NCI-H1092 (cell line): ENCODE measurements around the gene NEMP2.
A peak's percentile ranks its signal among the peaks of the same experiment; 100 is the strongest.

Experiments used
- DNase-seq: peaks from one replicate; lab custom pipeline; 2025; lab: John Stamatoyannopoulos, UW

Gene NEMP2, protein sequence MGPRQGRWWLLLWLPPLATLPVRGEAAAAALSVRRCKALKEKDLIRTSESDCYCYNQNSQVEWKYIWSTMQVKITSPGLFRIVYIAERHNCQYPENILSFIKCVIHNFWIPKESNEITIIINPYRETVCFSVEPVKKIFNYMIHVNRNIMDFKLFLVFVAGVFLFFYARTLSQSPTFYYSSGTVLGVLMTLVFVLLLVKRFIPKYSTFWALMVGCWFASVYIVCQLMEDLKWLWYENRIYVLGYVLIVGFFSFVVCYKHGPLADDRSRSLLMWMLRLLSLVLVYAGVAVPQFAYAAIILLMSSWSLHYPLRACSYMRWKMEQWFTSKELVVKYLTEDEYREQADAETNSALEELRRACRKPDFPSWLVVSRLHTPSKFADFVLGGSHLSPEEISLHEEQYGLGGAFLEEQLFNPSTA

GRCh38 chr2:190534310-190535120, at the start of gene NEMP2:
TSS of gene NEMP2 (minus strand) at chr2:190534722. CDS start at chr2:190534655, 67 bp downstream.
- DNase-seq: peak; percentile 52

DNA sequence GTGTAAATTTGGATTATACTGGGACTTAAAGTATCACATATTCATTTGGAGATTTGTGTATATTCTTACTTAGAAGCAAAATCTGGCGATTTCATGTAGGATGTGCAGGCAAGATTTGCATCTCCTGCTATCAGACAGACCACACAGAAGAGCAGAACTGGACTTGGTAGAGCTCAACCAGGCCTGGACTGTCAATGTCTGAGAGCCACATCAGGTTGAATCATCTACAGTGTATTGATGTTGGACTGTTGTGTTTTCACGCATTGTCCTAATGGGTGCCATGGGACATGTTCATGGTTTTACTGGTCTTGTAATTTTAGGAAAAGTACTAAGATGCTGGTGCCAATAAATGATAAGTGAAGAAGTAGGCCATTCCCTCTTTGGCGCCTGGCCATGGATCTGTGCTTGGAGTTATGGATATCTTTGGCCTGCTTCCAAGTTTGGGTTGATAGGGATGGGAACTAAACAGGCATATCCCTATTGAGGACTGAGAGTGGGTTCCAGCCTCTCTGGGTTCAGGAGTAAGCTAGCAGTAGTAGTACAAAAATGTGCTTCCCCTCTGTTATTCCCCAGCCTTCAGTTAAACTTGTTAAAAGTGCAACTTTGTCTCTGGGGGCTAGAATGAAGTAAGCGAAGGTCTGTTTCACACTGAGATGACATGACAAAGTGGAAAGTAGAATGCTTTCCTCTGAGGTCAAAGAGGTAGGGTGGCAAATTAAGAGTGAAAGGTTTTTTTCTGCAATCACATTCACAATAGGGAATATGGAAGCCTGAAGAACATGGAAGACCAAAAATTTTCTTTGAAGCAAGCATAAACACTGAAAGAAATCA, 49.2 kb upstream of the NEMP2 start:
- DNase-seq: no peak

GRCh38 chr2:190582736-190583506, 48.4 kb upstream of the NEMP2 start:
- no peak for DNase-seq

- no peak for DNase-seq
Measured at GRCh38 chr2:190582019-190582418, 47.5 kb upstream of the NEMP2 start.

GRCh38 chr2:190579915-190580846, 45.7 kb upstream of the NEMP2 start:
- no peak for DNase-seq

DNA sequence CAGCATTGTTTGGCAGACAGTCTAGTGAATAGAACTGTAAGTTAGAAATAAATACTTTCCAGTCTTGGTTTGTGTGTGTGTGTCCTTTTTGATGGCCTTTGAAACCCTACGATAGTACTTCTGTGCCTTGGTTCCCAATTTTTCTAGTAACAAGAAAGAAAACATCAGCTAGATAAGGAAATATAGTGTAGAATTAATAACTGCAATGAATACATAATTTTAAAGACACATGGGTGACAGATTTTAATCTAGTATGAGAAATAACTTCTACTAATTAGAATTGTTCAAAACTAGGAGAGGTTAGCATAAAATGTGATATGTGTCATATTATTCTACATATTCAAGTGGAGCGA, 44.5 kb upstream of the NEMP2 start:
- DNase-seq: no peak

DNA sequence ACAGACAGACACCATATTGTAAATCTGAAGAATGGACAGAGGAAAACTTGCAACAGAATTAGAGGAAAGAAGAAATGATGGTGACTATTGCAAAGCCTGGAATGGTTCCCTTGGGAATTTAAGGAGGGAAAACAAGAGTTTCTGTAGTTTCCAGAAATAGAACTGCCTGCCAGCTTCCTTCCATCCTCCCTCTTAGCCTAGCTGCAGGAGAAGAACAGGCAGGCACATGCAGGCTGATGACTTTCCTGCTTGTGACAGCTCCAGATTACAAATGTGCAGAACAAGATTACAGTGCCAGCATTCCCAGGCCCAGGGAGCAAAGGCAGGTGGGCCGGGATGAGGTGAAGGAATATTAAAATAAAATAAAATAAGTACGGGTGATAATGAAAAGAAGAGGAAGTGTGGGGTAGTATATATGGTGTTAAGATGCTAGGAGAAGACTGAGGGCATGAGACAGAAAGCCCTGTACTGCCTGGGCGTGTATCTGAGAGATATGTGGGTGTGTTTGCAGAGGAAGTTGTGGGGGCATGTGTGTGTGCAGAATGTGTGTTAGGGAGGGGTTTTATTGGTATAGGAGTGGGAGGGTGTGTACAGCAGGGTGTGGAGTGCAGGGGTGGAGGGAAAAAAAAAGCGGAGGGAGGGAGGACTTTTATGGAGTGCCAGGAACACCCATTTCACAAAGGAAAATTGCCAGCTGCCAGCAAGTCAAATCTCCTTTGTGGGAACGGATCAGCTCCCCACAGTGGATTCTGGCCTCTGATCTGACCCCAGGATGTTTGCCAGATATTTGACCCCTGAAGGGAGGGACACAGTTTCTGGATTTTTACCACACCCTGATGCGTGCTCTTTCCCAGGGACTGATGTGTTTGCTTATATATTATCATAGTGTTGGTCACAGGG, 43.9 kb upstream of the NEMP2 start:
- peak; percentile 4 for DNase-seq

GRCh38 chr2:190576573-190576972, 42.1 kb upstream of the NEMP2 start:
- no peak for DNase-seq

- DNase-seq: no peak
Measured at GRCh38 chr2:190575263-190575662, 40.7 kb upstream of the NEMP2 start.

DNA sequence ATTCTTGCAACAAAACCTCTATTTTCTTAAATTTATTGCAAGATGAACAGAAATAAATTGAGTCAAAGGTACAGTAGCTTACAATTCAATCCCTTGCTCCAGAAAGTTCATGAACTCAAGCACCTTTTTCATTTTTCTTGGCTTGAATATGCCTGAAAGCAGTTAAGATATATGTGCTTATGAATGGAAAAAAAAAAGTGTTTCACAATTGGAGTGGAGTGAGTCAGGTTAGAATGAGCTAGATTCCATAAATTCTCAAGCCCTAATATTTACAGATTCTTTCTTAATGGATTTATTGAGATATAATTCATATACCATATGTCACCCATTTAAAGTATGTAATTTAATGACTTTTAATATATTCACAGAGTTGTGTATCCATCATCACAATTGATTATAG, 39.6 kb upstream of the NEMP2 start:
- no peak for DNase-seq

DNA sequence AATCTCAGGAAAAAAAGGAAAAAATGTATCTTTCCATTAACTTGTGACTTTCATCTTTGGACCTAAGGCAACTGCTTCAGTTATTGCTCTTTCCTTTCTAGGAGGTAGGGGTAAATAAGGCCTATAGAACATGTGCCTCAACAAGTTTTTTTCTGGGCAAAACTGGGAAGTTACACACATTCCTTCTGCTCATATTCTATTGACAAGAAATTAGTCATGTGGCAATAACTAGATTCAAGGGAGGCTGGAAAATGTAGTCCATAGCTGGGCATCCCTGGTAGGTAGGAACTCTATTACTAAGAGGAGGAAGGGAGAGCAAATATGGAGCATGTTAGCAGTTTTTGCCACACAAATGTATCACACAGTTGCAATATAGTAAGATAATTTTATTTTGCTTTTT, 37.7 kb upstream of the NEMP2 start:
- DNase-seq: no peak

GRCh38 chr2:190571686-190572085, 37.2 kb upstream of the NEMP2 start:
- no peak for DNase-seq

DNA sequence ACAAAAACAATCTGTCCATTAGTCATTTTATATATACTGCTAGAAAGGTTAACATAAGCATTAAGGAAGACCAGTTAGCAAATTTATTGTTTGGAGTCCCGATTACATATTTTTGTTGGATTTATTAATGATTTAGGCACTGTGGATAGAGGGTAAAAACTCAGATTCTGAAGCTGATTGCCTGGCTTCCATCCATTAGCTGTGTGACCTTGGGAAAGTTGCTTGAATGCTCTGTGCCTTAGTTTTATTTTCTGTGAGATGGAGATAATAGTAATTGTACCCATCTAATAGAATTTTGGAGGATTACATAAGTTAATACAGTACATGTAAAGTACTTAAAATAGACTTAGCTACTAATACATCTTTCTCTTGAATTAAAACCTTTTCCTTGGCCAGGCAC, 36.3 kb upstream of the NEMP2 start:
- no peak for DNase-seq

DNA sequence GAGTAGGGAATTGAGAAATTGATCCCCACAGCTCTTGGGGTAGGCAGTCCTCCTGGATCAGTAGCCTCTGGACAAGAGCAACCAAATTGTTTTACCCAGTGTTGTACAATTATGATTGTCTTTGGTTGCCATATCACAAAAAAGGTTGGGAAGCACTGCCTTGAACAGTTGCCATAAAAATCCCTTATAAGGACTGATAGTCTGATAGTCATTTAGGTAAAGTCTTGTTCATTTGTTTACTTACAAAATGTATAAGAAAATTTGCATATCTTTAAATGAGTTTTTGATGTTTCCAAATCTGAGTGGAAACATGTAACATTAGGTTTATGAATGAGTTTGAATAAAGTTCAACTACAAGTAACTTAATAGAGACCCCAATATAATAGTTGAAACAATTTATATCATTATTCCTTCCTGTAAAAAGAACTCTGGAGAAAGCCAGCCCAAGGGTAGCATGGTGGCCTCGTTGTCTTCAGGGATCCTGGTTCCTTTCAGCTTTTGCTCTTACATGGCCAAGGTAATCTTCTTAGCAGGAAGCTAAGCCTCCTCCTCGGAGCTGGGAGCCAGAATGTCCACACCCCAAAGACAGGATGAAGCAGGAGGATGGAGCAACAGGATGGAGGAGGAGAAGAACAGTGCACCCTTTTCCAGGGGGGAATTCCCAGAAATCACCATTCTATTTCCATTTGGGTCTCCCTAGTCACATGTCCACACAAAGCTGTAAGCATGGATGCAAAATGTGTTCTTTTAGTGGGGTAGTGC, 35.7 kb upstream of the NEMP2 start:
- DNase-seq: no peak

- no peak for DNase-seq
Measured at GRCh38 chr2:190564838-190565237, 30.3 kb upstream of the NEMP2 start.

- no peak for DNase-seq
Measured at GRCh38 chr2:190563646-190564045, 29.1 kb upstream of the NEMP2 start.

DNA sequence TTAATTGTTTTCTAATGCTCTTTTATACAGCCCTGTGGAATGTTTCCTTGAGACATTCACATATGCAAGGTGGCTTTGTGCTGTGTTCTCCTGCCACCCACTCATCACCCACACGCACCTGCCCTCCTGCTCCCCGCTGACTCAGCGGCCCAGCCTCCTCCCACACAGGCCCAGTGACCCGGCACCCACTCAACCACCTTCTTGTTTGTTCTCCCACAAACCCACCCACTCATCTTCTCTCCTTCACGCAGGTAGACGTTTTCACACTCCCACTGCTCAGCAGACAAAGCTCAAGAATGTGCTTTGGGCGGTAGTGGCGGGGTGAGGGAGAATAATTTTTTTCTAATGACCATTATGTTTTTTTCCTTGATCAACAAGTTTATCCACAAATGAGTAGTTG, 28.6 kb upstream of the NEMP2 start:
- no peak for DNase-seq

GRCh38 chr2:190562121-190562520, 27.6 kb upstream of the NEMP2 start:
- no peak for DNase-seq

GRCh38 chr2:190561094-190561493, 26.6 kb upstream of the NEMP2 start:
- DNase-seq: no peak
